Superior temporal gyrus (tissue), 1 donor: Measurements from ENCODE around the gene CLEC16A.

ENCODE experiments used
- DNase-seq: peaks from one replicate; pipeline ENCODE4 v3.0.0-alpha.2; 2016; ENCODE audit errors: extremely low spot score

Gene CLEC16A

GRCh38 chr16:11198375-11198774 lies 254.0 kb downstream of the CLEC16A start:
- DNase-seq: no peak

GRCh38 chr16:11198828-11199227 lies 254.5 kb downstream of the CLEC16A start:
- no peak for DNase-seq

DNA sequence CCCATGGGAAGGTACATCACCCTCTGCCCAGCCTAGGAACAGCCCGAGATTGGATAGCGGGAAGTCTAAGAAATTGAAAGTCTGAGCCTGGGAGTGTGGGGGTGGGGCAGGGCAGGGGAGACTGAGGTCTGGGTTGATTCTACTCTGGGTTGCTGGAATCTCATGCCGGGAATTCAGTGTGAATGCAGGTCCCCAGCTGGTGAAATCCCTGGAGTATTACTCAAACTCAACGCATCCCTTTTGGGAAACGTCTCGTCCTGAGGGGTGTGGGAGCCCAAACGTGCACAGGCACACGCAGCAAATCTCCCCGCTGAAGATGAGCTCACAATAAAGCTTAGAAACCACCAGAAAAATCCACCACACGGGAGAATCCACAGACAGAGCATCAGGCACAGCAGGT lies 256.2 kb downstream of the CLEC16A start:
- DNase-seq: no peak

GRCh38 chr16:11201498-11202259 lies 257.3 kb downstream of the CLEC16A start:
- no peak for DNase-seq

DNA sequence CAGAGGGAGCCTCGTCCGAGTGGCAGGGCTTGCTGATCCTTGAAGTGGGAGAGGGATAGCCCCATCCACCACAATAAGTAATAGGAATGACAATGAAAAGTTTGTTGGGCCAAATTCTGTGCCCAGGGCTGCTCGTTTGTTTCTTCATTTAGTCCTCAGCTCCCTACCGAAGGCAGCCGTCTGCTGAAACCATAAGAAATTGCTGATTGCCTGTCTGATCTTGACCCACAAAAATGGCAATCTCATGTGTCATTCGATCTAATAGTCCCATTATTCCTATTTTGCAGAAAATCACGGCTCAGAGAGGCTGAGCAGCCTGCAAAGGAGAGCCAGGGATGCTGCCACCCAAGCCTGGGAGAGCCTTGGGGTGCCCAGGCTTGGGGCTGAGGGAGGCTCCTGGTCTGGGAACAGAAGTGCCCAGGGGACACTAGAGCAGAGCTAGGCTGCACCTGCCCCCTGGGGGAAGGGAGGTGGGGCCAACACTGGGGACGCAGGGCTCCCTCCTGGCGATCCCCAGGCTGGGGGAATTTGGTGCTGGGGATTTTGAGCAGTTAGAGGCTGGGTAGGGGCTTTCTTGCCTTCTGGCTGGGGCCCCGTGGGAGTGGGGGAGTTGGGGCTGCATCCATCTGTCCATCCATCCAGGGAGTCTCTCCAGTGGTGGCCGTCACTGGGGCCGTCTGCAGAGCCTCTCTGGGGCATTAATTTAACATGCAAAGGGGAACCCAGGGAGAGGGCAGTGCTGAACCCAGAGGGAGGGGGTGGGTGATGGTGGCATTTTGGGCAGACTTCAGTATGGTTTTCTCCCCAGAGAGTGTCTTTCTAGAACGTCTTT lies 258.1 kb downstream of the CLEC16A start:
- no peak for DNase-seq

DNA sequence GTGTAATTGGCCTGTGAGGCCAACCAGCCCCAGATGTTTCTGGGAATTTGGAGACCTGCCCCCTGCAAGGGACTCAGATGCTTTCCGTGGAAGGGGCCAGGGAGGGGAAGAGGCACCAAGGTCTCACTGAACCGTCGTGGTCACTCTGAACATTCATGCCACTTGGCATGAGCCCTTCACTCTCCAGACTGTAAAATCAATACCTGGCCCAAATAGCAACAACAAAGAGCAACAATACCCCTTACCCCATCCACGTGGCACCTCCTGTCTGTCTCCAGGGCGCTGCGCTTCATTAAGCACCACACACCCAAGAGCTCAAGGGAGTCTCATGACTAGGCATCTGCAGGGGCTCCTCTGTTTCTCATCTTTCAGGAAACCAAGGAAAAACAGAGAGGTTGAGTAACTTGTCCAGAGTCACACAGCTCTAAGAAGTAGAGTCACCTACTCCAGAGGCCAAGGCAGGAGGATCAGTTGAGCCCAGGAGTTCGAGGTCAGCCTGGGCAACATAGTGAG lies 258.8 kb downstream of the CLEC16A start:
- no peak for DNase-seq

DNA sequence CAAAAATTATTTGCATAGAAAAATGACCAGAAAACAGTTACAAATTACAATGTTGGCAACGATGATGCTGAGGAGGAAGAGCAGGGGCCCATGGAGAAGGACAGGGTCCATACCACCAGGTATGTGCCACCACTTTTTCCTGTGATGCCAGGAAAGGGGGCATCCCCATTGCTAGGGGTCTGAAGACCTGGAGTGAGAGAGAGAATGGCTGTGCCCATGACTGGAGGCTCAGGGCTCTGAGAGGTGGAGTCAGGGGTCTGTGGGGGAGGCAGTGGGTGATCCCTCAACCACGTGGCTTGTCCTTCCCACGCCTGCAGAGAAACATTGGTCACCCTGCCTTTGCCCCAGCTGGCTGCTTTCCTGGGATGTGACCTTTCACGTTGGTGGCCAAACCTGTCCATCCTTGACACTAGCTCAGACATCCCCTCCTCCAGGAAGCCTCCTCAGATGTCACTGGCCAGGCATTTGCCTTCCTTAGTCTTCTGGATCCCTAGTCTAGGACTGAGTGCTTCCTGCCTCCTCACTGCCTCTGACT lies 260.2 kb downstream of the CLEC16A start:
- no peak for DNase-seq

- no peak for DNase-seq
These were observed 260.8 kb downstream of the CLEC16A start for GRCh38 chr16:11205065-11205699.

GRCh38 chr16:11205754-11206581 lies 261.6 kb downstream of the CLEC16A start:
- no peak for DNase-seq

DNA sequence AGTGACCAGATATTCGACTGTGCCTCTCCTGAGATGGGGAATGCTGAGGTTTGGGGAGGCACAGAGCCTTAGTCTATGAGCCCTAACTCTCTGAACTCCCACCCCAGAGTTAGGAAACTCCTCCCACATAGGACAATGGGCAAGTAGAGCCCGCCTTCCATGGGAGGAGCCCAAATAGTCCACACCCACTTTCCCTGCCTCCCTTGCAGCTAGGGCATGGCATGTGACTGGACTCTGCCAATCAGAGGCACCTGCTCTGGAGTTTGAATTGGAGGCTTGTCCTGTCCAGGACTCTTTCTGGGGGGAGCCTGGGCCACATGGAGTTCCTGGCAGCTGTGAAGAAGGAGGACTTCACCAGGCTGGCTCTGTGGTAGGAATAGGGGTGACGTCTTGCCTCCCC lies 263.3 kb downstream of the CLEC16A start:
- no peak for DNase-seq

- no peak for DNase-seq
These were observed 264.7 kb downstream of the CLEC16A start for GRCh38 chr16:11208916-11209665.

DNA sequence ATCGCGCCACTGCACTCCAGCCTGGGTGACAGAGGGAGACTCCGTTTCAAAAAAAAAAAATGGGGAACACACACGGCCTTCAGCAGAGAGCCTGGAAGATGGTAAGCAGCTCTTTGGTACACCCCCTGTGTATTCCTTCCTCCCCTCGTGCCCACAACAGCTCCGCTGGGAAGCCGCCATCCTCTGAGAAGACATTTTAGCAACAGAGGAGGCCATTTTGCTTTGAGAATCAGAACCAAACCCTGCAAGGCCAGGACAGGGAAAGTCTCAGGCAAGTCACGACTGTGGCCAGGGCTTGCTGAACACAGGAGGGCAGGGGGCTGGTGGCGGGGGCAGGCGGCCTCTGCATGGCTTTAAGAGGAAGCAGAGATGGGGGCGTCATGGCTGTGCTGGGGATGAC lies 265.9 kb downstream of the CLEC16A start:
- DNase-seq: no peak

DNA sequence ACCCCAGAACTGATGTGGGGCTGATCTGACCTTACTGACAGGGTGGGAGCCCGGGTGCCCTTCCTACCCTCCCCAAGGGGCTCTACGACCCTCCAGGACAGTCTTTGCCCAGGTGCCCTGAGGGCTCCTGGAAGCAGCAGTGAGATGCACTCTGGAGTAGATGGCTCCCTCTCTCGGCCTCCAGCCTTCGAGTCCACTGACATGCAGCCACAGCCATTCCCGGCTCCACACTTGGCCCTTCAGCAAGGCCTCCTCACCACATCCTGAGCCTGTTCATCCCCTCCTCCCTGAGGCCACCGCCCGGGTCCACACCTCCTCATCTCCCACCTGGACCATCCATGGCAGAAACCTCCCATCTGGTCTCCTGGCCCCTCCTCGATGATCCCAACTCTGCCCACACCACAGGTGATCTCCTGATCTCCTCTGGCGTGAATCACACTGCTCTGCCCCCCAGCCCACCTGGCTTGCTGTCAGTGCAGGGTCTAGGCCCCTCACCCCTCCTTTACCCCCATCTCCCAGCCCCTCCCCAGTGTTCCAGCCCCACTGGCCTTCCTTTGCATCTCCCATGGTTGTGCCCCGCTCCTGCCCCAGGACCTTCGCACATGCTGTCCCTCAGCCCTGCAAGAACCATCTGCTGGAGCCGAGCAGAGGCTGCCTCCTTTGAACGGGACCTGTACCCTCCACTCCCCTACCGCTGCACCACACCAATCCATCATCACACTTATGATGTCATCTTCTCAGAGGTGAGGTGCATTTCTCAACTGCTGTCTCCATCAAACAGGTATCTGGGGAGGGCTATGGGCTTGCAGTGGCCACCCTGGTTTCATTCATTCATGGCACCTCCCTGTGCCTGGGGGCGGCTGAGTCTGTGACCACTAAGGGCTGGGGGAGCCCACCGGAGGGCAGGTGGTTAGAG lies 267.0 kb downstream of the CLEC16A start:
- DNase-seq: no peak

- DNase-seq: no peak
These were observed 267.8 kb downstream of the CLEC16A start for GRCh38 chr16:11211977-11212797.

GRCh38 chr16:11212798-11213196 lies 268.4 kb downstream of the CLEC16A start:
- DNase-seq: no peak

DNA sequence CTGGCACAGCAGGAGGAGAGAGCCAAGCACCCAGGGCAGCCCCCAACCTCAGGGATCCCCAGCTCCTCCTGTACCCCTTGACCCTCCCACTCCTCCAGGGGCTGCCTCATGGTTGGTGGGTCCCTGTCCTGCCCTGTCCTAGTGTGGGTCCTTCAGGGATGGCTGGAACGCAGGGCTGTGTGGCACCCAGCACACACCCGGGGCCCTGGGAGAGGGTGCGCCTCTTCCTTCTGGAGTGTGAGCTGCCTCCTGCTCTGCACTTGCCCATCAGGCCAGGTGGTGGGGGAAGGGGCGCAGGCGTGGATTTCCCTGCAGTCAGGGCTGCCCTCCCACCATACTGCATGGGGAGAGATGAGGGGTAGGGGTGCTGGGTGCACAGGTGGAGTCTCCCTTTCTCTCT lies 269.0 kb downstream of the CLEC16A start:
- no peak for DNase-seq

- no peak for DNase-seq
These were observed 269.4 kb downstream of the CLEC16A start for GRCh38 chr16:11213799-11214198.

DNA sequence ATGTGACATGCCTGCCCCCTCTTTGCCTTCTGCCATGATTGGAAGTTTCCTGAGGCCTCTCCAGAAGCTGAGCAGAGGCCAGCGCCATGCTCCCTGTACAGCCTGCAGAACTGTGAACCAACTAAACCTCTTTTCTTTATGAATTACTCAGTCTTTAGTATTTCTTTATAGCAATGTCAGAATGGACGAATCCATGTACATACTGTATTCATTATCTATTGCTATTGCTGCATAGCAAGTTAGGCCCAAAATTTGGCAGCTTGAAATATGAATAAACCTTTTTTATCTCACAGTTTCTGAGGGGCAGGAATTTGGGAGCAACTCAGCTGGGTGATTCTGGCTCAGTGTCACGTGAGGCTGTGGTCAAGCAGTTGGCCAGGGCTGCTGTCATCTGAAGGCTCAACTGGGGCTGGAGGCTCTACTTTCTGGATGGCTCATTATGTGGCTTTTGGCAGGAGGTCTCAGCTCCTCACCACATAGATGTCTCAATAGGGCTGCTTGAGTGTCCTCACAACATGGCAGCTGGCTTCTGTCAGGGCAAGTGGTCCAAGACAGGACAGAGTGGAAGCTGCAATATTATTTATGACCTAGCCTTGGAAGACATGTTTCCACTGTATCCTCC lies 271.7 kb downstream of the CLEC16A start:
- DNase-seq: no peak
